ENCODE data around the gene CARD9.

DNA sequence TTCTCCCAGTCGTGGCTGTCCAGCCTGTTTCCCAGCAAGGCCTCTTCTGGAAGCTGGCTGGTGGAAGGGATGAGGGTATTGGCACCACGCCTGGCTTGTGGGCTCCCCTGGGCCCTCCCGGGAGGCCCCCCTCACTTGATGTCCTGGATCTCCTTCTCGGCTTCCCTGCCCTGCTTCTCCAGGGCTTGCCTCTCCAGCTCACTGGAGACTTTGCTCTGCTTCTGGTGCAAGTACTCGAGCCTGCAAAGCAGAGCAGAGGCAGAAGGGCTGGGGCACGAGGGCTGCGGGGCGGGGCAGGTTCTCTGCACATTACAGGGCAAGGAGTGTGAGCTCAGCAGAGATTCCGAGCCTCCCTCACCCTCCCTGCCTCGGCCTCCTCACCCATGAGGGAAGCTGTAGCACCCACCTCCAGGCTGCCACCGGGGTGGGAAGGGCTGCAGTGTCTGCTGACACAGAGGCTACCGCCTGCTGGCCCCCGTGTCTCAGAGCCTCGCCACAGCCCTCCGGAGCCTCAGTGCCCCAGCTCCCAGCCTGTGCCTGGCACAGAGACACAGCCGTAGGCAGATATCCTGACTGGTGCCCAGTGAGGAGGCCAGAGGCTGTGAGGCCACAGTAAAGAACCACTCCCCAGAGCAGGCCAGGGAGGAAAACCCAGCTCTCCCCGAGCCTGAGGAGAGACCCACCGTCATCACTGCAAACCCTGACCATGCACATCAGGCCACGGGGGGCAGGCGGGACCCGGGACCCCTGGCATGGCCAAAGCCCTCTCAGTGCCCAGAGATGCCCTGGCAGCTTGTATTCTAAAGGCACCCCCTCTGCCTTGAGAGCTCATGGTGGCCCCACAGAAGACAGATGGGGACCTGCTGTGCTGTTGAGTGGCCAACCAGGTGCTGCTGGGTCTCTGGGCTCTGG is 19.3 kb upstream of the CARD9 start:
- TF ChIP-seq, protein P1, sequence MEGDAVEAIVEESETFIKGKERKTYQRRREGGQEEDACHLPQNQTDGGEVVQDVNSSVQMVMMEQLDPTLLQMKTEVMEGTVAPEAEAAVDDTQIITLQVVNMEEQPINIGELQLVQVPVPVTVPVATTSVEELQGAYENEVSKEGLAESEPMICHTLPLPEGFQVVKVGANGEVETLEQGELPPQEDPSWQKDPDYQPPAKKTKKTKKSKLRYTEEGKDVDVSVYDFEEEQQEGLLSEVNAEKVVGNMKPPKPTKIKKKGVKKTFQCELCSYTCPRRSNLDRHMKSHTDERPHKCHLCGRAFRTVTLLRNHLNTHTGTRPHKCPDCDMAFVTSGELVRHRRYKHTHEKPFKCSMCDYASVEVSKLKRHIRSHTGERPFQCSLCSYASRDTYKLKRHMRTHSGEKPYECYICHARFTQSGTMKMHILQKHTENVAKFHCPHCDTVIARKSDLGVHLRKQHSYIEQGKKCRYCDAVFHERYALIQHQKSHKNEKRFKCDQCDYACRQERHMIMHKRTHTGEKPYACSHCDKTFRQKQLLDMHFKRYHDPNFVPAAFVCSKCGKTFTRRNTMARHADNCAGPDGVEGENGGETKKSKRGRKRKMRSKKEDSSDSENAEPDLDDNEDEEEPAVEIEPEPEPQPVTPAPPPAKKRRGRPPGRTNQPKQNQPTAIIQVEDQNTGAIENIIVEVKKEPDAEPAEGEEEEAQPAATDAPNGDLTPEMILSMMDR (IDR thresholded peaks at IDR 0.05): no peak
- no peak for TF ChIP-seq EZH2 (IDR thresholded peaks at IDR 0.05)

Measured in neural progenitor cell (in vitro differentiated cells).